ENCODE measurements around the gene KSR1.

GRCh38 chr17:27524594-27524993 lies 68.3 kb downstream of the KSR1 start:
- no peak for TF ChIP-seq CTCF (IDR thresholded peaks at IDR 0.05)
- TF ChIP-seq POLR2A (IDR thresholded peaks at IDR 0.05), result no peak
